ENCODE results near the gene TTC4.

Gene TTC4

GRCh38 chr1:54714881-54715492 is 674 bp upstream of the TTC4 start:
- DNase-seq = no peak
- Mint-ChIP-seq H3K27me3 (peaks cover 11% of the 10 kb centered on the region), H3K4me1 (peaks cover 28% of the 10 kb centered on the region), H3K4me3 (peak overlapping the region; percentile 86), H3K9me3 (no peaks in the 10 kb centered on the region), H3K27ac (peak overlapping the region; percentile 24), H3K36me3 (peaks cover 14% of the 10 kb centered on the region)
- CTCF ChIA-PET = interaction anchor here (1.6 kb wide), 1 partner anchor 86 kb away, joined by 9 read pairs; the partner anchor contains the start of gene TTC22

GRCh38 chr1:54716299-54717047 is 812 bp downstream of the TTC4 start:
- Mint-ChIP-seq H3K36me3 (peaks cover 14% of the 10 kb centered on the region), H3K27me3 (peaks cover 11% of the 10 kb centered on the region), H3K27ac (peak overlapping the region; percentile 24), H3K9me3 (no peaks in the 10 kb centered on the region), H3K4me1 (peaks cover 28% of the 10 kb centered on the region), H3K4me3 (peak overlapping the region; percentile 86)
- no peak for DNase-seq
- CTCF ChIA-PET = interaction anchor here (2.4 kb wide), 1 partner anchor 84 kb away, joined by 11 read pairs; the partner anchor contains the start of gene TTC22

- Mint-ChIP-seq H3K27ac (no peak overlapping the region), H3K4me3 (no peak overlapping the region), H3K4me1 (peaks cover 15% of the 10 kb centered on the region), H3K9me3 (no peaks in the 10 kb centered on the region), H3K27me3 (no peaks in the 10 kb centered on the region), H3K36me3 (peaks cover 50% of the 10 kb centered on the region)
- no peak for DNase-seq
- CTCF ChIA-PET = interaction anchor here (0.7 kb wide), 1 partner anchor 1833 kb away, joined by 3 read pairs; no protein-coding TSS in a partner anchor
These were observed 6.1 kb downstream of the TTC4 start for GRCh38 chr1:54721719-54722118.

GRCh38 chr1:54723985-54724384 is 8.3 kb downstream of the TTC4 start:
- H3K27me3 Mint-ChIP-seq = no peaks in the 10 kb centered on the region

DNA sequence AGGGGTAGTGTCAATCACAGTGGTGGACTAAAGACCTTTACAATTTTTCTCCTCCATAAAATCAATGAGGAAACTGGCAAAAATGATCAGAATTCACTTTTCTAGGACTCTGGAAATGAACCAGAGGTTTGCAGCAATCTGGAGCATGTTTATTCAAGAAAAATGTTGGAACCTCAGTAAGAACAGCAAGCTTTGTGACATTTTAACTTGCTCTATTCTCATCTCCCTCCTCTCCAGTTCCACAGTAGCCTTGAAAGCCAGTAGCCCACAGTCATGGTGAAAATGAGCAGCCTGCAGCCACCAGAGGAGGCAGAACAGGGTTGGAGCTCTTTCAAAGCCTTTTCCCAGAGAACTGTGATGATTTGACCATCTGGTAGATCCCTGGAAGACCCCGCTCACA is 9.1 kb downstream of the TTC4 start:
- Mint-ChIP-seq H3K4me3 (no peak overlapping the region), H3K27me3 (no peaks in the 10 kb centered on the region), H3K27ac (no peak overlapping the region), H3K36me3 (peaks cover 51% of the 10 kb centered on the region), H3K9me3 (no peaks in the 10 kb centered on the region), H3K4me1 (no peaks in the 10 kb centered on the region)
- no peak for DNase-seq
- CTCF ChIA-PET = no interaction called here

More at GRCh38 chr1:54723985-54724384, 8.3 kb downstream of the TTC4 start:
- DNase-seq = no peak
- no peak overlapping the region for H3K27ac Mint-ChIP-seq
- peaks cover 4% of the 10 kb centered on the region for H3K4me1 Mint-ChIP-seq
- H3K4me3 Mint-ChIP-seq = no peak overlapping the region
- no peaks in the 10 kb centered on the region for H3K9me3 Mint-ChIP-seq
- H3K36me3 Mint-ChIP-seq = peaks cover 54% of the 10 kb centered on the region
- CTCF ChIA-PET = no interaction called here

DNA sequence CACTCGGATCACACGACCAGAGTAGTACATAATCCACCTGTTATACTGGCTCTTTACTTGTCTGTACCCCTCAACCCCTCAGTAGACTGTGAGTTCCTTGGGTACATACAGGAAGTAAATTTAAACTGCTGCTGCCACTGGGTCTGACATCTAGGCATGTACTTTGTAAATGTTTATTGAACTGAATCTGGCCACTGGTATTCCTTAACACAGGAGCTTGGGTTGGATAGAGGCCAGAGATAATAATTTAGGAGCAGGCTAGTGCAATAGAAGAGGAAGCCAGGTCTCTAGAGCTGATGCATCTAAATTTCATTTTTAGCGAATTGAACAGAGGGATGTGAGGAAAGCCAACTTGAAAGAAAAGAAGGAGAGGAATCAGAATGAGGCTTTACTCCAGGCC is 12.4 kb downstream of the TTC4 start:
- CTCF ChIA-PET = no interaction called here
- Mint-ChIP-seq H3K27me3 (no peaks in the 10 kb centered on the region), H3K9me3 (no peaks in the 10 kb centered on the region), H3K27ac (no peak overlapping the region), H3K4me3 (no peak overlapping the region), H3K36me3 (peaks cover 52% of the 10 kb centered on the region), H3K4me1 (no peaks in the 10 kb centered on the region)
- no peak for DNase-seq

DNA sequence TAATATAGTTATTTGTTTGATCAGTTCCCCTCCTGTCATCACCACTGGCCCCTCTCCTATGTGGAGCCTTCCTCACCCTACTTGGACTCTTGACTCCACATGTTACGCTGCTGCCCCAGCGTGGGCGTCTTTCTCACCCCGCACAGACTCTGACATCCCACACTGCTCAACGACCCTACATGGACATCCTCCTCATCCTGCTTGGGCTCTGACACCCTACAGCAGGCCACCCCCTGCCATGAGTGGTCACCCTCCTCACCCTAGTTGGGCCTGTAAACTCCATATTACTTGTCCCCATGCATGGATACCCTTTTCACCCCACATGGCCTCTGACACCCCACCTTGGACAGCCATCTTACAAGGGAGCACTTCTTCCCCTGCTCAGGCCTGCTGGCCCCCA is 21.0 kb downstream of the TTC4 start:
- Mint-ChIP-seq H3K4me1 (no peaks in the 10 kb centered on the region), H3K27ac (no peak overlapping the region), H3K9me3 (no peaks in the 10 kb centered on the region), H3K36me3 (peaks cover 34% of the 10 kb centered on the region), H3K4me3 (no peak overlapping the region), H3K27me3 (no peaks in the 10 kb centered on the region)
- no peak for DNase-seq
- CTCF ChIA-PET = no interaction called here

DNA sequence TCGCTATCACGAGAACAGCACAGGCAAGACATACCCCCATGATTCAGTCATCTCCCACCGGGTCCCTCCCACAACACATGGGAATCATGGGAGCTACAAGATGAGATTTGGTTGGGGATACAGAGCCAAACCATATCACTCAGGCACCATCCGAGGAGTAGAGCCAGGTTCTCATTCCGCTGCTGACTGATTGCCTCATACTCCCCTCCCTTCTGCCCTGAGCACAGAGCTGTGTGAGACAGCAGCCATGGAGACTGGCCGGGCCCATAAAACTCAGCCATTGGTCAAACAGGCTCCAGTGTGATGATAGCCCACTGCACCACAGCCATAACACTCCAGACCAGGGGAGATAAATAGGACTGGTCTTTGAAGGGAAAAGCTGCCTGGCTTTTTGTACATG is 22.6 kb downstream of the TTC4 start:
- no peak for DNase-seq
- H3K4me1 Mint-ChIP-seq = no peaks in the 10 kb centered on the region
- peaks cover 39% of the 10 kb centered on the region for H3K36me3 Mint-ChIP-seq
- H3K27me3 Mint-ChIP-seq = no peaks in the 10 kb centered on the region
- H3K4me3 Mint-ChIP-seq = no peak overlapping the region
- H3K27ac Mint-ChIP-seq = no peak overlapping the region
- no peaks in the 10 kb centered on the region for H3K9me3 Mint-ChIP-seq
- CTCF ChIA-PET = no interaction called here

DNA sequence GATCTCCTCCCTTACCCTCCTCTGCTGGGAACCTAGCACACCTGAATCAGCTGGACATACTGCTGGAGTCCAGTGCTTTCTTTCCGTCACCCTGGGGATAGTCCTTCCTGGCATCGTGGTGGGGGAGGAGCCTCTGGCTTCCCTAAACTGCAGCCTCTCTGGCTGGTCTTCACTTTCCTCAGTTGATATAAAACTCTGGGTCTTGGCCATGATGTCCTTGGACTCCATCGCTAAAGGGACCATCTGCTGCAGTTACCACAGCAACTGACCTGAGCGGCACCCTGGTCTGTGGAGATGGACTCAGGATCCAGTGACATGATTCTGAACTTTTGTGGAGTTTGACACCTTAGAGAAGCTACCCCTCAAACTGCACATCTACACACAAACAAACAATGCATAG is 25.9 kb downstream of the TTC4 start:
- Mint-ChIP-seq H3K27ac (no peak overlapping the region), H3K4me1 (no peaks in the 10 kb centered on the region), H3K4me3 (no peak overlapping the region), H3K27me3 (no peaks in the 10 kb centered on the region), H3K9me3 (no peaks in the 10 kb centered on the region), H3K36me3 (peaks cover 33% of the 10 kb centered on the region)
- no peak for DNase-seq
- CTCF ChIA-PET = no interaction called here

- peaks cover 25% of the 10 kb centered on the region for H3K36me3 Mint-ChIP-seq
- no peak overlapping the region for H3K4me3 Mint-ChIP-seq
- no peaks in the 10 kb centered on the region for H3K4me1 Mint-ChIP-seq
- DNase-seq = no peak
- no peak overlapping the region for H3K27ac Mint-ChIP-seq
- CTCF ChIA-PET = no interaction called here
- H3K9me3 Mint-ChIP-seq = no peaks in the 10 kb centered on the region
- no peaks in the 10 kb centered on the region for H3K27me3 Mint-ChIP-seq
These were observed 26.6 kb downstream of the TTC4 start for GRCh38 chr1:54742282-54742681.

GRCh38 chr1:54743416-54744226 is 28.0 kb downstream of the TTC4 start:
- Mint-ChIP-seq H3K27me3 (no peaks in the 10 kb centered on the region), H3K4me1 (no peaks in the 10 kb centered on the region), H3K4me3 (no peak overlapping the region), H3K9me3 (no peaks in the 10 kb centered on the region), H3K36me3 (peaks cover 21% of the 10 kb centered on the region), H3K27ac (no peak overlapping the region)
- CTCF ChIA-PET = no interaction called here
- DNase-seq = no peak

GRCh38 chr1:54744696-54745095 is 29.0 kb downstream of the TTC4 start:
- H3K9me3 Mint-ChIP-seq = no peaks in the 10 kb centered on the region
- H3K4me1 Mint-ChIP-seq = no peaks in the 10 kb centered on the region
- H3K27ac Mint-ChIP-seq = no peak overlapping the region
- CTCF ChIA-PET = no interaction called here
- no peaks in the 10 kb centered on the region for H3K27me3 Mint-ChIP-seq
- H3K4me3 Mint-ChIP-seq = no peak overlapping the region
- H3K36me3 Mint-ChIP-seq = peaks cover 16% of the 10 kb centered on the region
- no peak for DNase-seq

- no peak for DNase-seq
- Mint-ChIP-seq H3K36me3 (peaks cover 16% of the 10 kb centered on the region), H3K4me1 (no peaks in the 10 kb centered on the region), H3K9me3 (no peaks in the 10 kb centered on the region), H3K27me3 (no peaks in the 10 kb centered on the region), H3K27ac (no peak overlapping the region), H3K4me3 (no peak overlapping the region)
- CTCF ChIA-PET = no interaction called here
These were observed 29.6 kb downstream of the TTC4 start for GRCh38 chr1:54745274-54745673.

- Mint-ChIP-seq H3K36me3 (peaks cover 12% of the 10 kb centered on the region), H3K9me3 (no peaks in the 10 kb centered on the region), H3K27ac (no peak overlapping the region), H3K4me3 (no peak overlapping the region), H3K4me1 (no peaks in the 10 kb centered on the region), H3K27me3 (no peaks in the 10 kb centered on the region)
- CTCF ChIA-PET = no interaction called here
- DNase-seq = no peak
These were observed 30.2 kb downstream of the TTC4 start for GRCh38 chr1:54745864-54746263.
